Left cardiac atrium (tissue), 4 donors: ENCODE data around the gene VPS33B. TPM values are rescaled to one million over a fixed set of nuclear protein-coding genes. Genes with fewer than 3 reads are reported as not detected.

Experiments
- ATAC-seq, 2 donors: fragments of 200-7000 bp; cut with Tn5 transposase; one replicate each; pipeline ENCODE4 v1.9.1; 2020; ENCODE audit warnings: mild to moderate bottlenecking in 2 of 2, moderate library complexity in 2 of 2
- DNase-seq: peaks from one replicate; pipeline ENCODE4 v3.0.0-alpha.2; 2020
- intact Hi-C, 2 donors: fragments of 100-400 bp; cut with DNase I; formaldehyde crosslinking; loops; one replicate each; pipeline versions ENCODE4 v1.14.1 to v1.15.1; 2022 to 2023
- total RNA-seq, 2 donors: library from RNA; stranded (reverse); fragmentation: NEBNext Ultra II Directional; extraction: Animal tissue kit (Norgen Biotek cat#: 25700); gene quantifications; one replicate each; pipeline ENCODE4 v1.2.1, GENCODE V29; 2021
- donor health status: DM: no; HTN: yes; CAD: no.
- donor health status: DM: no; HTN: yes; CAD: no; lungs with severe emphysema.
- donor health status: DM: yes; HTN: yes; CAD: no.
- donor health status: Dilated cardiomyopathy.

VPS33B gene
- total RNA-seq, 2 donors from 2014 or later: 8.7 to 8.8 TPM

DNA sequence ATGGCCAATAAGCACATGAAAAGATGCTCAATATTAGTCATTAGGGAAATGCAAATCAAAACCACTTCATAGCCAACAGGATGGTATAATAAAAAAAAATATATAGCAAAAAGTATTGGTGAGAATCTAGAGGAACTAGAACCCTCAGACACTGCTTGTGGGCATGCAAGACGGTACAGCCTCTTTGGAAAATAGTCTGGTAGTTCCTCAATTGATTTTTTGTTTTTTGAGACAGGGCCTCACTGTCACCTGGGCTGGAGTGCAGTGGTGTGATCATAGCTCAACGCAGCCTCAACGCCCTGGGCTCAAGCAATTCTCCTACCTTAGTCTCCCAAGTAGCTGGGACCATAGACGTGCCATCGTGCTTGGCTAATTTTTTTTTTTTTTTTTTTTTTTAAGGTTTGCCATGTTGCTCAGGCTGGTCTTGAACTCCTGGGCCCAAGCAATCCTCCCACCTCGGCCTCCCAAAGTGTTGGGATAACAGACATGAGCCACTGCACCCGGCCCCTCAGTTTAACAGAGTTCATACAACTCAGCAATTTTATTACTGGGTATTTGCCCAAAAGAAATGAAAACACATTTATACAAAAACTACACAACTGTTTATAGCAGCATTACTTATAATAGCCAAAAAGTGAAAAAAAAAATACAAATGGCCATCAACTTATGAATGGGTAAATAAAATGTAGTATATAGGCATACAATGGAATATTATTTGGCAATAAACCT is 33.2 kb downstream of the VPS33B start:
- intact Hi-C loops: no loop called here
- DNase-seq (no peak), ATAC-seq (no peak)

DNA sequence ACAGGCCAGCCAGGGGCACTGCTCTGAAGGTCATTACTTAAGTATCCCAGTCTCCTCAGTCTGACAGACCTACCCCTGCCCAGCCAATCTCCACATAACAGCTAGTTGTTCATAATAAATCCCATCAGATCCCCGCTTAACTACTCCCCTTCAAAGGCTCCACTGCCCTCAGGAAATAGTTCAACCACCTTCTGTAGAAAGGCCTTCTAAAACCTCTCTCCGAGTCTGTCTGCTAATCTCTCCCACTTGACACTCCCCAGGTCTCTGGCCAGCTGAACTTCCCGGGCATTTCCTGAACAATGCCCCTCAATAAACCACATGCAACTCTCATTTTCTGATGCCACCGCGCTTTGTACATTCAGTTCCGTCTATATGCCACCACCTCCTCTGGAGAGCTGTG is 34.1 kb downstream of the VPS33B start:
- intact Hi-C loops: no loop called here
- no peak for ATAC-seq
- DNase-seq: no peak

DNA sequence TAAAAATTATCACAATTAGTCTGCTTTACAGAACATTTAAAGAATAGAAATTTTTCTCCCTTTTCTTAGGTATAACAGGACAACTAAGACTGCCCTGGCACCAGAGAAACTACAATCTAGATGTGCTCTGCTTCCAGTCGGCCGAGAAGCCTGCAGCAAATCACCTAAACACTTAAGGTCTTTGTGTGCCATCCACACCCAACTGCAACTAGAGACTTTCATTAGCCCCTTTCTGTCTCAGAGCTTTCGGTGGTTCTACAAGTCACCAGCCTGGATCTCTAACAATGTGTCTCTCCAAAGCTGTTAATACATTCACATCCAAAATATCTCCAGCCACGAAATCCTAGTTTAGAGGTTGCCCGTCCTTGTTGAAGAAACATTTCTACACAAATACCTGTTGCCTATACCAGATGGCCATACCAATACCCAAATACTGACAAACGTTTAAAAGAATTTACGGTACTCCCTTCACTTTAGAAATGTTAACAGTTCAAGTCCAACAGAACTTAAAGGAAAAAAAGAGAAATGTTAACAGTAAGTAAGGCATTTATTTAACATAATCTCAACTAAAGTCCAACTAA is 34.7 kb downstream of the VPS33B start:
- DNase-seq (no peak), ATAC-seq (no peak)
- intact Hi-C loops: no loop called here

DNA sequence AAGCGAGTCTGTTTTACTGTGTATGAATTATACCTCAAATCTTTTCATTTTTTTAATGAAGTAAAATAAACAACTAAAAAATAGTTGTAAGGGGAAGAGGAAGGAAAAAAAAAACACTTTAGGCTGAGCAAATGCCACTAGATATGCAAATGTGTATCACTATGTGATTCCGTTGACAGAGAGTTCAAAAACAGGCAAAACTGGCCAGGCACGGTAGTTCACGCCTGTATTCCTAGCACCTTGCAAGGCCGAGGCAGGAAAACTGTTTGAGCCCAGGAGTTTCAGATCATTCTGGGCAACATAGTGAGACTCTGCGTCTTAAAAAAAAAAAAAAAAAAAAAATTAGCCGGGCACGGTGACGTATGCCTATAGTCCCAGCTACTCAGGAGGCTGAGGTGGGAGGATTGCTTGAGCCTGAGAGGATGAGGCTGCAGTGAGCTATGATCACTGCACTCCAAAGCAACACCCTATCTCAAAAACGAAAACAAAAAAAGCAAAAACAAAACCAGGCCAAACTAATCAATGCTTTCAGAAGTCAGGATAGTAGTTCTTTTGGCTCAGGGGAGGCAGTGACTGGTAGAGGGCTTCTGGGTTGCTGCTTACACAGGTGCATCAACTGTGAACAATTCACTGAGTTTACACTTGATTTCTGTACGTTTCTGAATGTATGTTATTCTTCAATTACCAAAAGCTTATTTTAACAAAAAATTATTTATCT is 35.4 kb downstream of the VPS33B start:
- ATAC-seq (no peak), DNase-seq (no peak)
- intact Hi-C loops: no loop called here

GRCh38 chr15:90982135-90982534 is 40.3 kb downstream of the VPS33B start:
- DNase-seq (no peak), ATAC-seq (no peak)
- intact Hi-C loops: no loop called here

GRCh38 chr15:90981681-90982080 is 40.7 kb downstream of the VPS33B start:
- no peak for ATAC-seq
- intact Hi-C loops: no loop called here
- no peak for DNase-seq

DNA sequence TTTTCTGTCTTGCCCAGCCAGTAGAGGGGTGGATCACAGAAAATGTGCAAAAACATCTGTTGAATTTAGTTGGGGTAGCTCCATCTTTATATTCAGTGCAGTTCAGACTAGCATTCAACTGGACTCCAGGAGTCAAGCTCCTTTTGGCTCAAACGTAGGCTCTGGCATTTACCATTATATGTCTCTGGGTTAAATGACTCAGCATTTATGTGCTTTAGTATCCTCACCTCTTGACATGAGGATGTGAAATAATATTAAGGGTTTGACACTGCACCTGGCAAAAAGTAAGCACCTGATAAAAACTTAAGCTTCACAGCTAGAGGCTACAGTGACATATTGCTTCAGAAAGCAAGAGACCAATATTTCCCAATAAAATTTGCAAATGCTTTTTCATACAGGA is 42.8 kb downstream of the VPS33B start:
- ATAC-seq: no peak
- no peak for DNase-seq
- intact Hi-C loops: no loop called here

- no peak for ATAC-seq
- intact Hi-C loops: no loop called here
- no peak for DNase-seq
These were observed 48.2 kb downstream of the VPS33B start for GRCh38 chr15:90974216-90974615.

DNA sequence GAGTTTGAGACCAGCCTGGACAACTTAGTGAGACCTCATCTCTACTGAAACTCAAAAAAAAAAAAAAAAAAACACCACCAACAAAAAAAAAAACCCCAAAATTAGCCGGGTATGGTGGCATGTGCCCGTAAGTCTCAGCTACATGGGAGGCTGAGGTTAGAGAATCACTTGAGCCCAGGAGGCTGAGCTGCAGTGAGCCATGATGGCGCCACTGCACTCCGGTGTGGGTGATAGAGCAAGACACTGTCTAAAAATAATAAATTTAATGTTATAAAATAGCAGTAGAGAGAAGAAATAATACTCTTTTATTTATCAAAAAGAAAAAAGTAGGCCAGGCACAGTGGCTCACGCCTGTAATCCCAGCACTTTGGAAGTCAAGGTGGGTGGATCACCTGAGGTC is 50.3 kb downstream of the VPS33B start:
- ATAC-seq: no peak
- intact Hi-C loops: no loop called here
- DNase-seq: no peak

DNA sequence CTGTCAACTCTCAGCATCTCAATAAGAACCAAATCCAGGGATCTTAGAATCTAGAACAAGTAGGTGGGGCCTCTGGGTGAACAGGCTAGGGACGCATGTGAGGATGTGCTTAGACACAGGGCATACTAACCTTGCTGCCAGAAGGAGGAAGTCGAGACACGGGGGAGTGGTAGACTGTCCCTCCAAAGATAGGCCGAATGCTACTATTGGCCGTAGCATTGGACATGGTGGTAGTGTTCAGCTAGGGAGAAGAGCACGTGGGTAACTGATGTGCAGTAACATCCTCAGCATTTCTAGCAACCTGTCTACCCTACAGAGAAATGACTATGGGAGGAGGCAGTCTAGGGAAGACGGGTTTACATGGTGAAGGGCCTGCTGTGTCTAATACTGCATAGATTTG is 52.1 kb downstream of the VPS33B start:
- intact Hi-C loops: no loop called here
- no peak for ATAC-seq
- no peak for DNase-seq

DNA sequence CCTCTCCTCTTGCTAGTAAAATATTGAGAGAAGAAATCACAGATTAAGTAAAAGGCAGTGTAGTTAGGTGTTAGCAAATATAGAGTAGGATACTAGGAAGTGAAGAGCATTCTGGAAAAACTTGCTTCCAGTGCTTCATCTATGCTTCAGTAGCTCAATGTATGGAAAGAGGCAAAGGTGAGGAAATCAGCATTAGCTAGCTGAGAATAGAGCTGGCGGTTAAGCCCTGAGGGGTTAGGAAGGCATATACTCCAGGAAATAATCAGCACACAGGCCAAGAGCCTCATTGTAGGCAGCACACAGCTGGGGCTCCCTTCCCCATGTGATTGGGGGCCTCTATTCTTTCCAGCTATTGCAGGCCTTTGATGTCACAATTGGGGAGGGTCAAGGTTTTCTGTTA is 54.0 kb downstream of the VPS33B start:
- ATAC-seq: no peak
- DNase-seq: no peak
- intact Hi-C loops: no loop called here

DNA sequence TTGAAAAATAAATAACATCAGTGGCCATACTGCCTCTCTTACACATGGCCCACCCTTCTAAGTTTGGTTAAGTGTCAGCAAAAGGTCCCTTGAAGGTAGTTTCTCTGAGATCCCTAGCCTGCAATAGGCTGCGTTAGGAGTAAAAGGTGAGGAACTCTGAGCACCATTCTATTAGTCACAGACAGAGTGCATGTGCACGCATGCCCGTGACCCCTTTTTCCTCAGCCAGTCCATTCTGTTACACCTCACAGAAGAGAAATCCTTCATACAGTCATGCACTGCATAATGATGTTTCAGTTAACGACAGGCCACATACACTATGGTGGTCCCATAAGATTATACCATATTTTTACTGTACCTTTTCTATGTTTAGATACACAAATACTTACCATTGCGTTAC is 55.2 kb downstream of the VPS33B start:
- intact Hi-C loops: no loop called here
- ATAC-seq (no peak), DNase-seq (no peak)

- intact Hi-C loops: no loop called here
- DNase-seq (no peak), ATAC-seq (no peak)
These were observed 56.1 kb downstream of the VPS33B start for GRCh38 chr15:90966262-90966661.

DNA sequence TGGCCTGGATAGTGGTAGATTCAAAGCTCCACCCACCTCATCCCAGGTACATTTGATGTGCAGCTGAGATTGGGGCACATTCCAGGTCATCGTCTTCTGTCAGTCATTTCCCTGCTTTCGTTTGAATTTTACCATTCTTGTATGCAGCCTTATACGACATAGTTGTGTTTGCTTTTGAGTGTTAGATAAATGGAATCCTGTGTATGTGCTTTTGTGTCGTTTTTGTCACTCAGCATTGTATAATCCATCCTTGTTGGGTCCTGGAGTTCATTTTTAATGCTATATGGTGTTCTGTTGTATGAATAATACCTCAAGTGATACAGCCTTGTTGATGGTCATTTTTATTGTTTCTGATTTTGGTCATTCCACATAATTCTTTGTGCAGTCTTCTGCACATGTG is 60.4 kb downstream of the VPS33B start:
- no peak for DNase-seq
- intact Hi-C loops: no loop called here

GRCh38 chr15:90960298-90961091 is 61.9 kb downstream of the VPS33B start:
- DNase-seq (no peak), ATAC-seq (no peak)
- intact Hi-C loops: no loop called here

More for the DNA sequence above, 60.4 kb downstream of the VPS33B start:
- ATAC-seq: no peak

GRCh38 chr15:90959894-90960293 is 62.5 kb downstream of the VPS33B start:
- intact Hi-C loops: loop anchor here (5.0 to 10.0 kb wide), 2 partner anchors 65 to 312 kb away; partner anchors contain the start of gene VPS33B (in 1 of the 2)
- ATAC-seq: peak; percentile 46 to 70

GRCh38 chr15:90959028-90959595 is 63.3 kb downstream of the VPS33B start:
- DNase-seq: no peak

More at GRCh38 chr15:90959894-90960293, 62.5 kb downstream of the VPS33B start:
- DNase-seq: peak; percentile 66

DNA sequence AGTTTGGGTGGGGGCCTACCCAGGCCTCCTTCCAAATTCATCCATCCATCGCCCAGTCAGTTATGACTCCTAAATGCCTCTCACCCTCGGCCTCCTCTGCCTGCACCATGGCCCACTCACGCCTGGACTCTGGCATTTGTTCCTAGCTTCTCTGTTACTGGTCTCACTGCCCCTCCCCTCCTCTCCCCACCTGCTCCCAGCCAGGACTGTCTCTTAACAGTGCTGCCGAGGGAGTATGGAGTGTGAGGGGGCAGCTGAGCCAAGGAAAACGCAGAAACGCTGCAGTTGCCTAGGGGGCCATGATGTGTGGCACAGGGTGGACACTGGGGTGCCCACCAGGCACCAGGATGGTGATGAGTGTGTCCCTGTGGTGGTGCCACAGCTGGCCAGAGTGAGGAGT is 64.6 kb downstream of the VPS33B start:
- ATAC-seq: no peak
- DNase-seq: no peak
- intact Hi-C loops: loop anchor here (2.0 to 10.0 kb wide), 3 partner anchors 67 to 315 kb away; partner anchors contain the start of gene VPS33B (in 1 of the 2)

More at GRCh38 chr15:90959028-90959595, 63.3 kb downstream of the VPS33B start:
- intact Hi-C loops: loop anchor here (5.0 to 10.0 kb wide), 2 partner anchors 66 to 313 kb away; partner anchors contain the start of gene VPS33B (in 1 of the 2)
- no peak for ATAC-seq
